ENCODE data around the gene HAUS5.

DNA sequence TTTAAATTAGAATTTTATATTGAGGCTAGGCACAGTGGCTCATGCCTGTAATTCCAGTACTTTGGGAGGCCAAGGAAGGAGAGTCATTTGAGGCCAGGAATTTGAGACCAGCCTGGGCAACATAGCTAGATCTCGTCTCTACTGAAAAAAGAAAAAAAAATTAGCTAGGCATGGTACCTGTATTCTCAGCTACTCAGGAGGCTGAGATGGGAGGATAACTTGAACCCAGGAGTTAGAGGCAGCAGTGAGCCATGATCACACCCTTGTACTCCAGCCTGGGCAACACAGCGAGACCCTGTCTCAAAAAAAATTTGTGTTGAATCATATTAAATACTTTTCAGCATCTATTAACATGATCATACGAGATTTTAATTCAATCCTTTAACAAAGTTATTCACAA lies 21.7 kb upstream of the HAUS5 start:
- TF ChIP-seq POLR2A (IDR thresholded peaks at IDR 0.05), result no peak
- TF ChIP-seq, protein P1, sequence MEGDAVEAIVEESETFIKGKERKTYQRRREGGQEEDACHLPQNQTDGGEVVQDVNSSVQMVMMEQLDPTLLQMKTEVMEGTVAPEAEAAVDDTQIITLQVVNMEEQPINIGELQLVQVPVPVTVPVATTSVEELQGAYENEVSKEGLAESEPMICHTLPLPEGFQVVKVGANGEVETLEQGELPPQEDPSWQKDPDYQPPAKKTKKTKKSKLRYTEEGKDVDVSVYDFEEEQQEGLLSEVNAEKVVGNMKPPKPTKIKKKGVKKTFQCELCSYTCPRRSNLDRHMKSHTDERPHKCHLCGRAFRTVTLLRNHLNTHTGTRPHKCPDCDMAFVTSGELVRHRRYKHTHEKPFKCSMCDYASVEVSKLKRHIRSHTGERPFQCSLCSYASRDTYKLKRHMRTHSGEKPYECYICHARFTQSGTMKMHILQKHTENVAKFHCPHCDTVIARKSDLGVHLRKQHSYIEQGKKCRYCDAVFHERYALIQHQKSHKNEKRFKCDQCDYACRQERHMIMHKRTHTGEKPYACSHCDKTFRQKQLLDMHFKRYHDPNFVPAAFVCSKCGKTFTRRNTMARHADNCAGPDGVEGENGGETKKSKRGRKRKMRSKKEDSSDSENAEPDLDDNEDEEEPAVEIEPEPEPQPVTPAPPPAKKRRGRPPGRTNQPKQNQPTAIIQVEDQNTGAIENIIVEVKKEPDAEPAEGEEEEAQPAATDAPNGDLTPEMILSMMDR (IDR thresholded peaks at IDR 0.05), result no peak

Measured in body of pancreas (tissue), 4 donors.